IMR-90 (cell line): Measurements from ENCODE around the gene KRTAP5-3. TPM values are rescaled to one million over a fixed set of nuclear protein-coding genes. Genes with fewer than 3 reads are reported as not detected.

Source experiments
- ATAC-seq: fragments of 200-7000 bp; cut with Tn5 transposase; 2 replicates; pipeline ENCODE4 v1.9.1; 2020; ENCODE audit warnings: low read depth, mild to moderate bottlenecking, moderate library complexity
- BruUV-seq: library from RNA; stranded (reverse); fragments of 400-500 nt; replicated peaks from 2 replicates; lab custom pipeline; 2021; lab: Mats Ljungman, UMichigan
- CTCF ChIA-PET: fragments of 300-600 bp; formaldehyde crosslinking; extraction: SDS; loops from one replicate; lab custom pipeline; 2021; ENCODE audit warnings: antibody characterized with exemption; lab: Yijun Ruan, JAX
- POLR2A ChIA-PET: fragments of 300-600 bp; sonication (Branson Sonifier 250); formaldehyde crosslinking; loops from one replicate; lab custom pipeline; 2022; ENCODE audit warnings: antibody characterized with exemption; ENCODE audit not compliant: unreplicated experiment; lab: Charles Lee
- DNase-seq: peaks from one replicate; pipeline ENCODE4 v3.0.0; 2013
- H2AFZ ChIP-seq: replicated peaks from 2 replicates; pipeline ENCODE3; 2013; ENCODE audit warnings: low read length, mild to moderate bottlenecking; ENCODE audit not compliant: poor library complexity
- H2AK5ac ChIP-seq: 2 replicates; pipeline ENCODE4 v1.6.1; 2013; ENCODE audit warnings: low read depth, low read length, inconsistent platforms
- H2AK9ac ChIP-seq: replicated peaks from 2 replicates; pipeline ENCODE3; 2013; ENCODE audit warnings: mild to moderate bottlenecking, low read depth, low read length, moderate library complexity; ENCODE audit not compliant: poor library complexity
- H2BK120ac ChIP-seq: 2 replicates; pipeline ENCODE4 v1.6.1; 2013; ENCODE audit warnings: low read depth, low read length, inconsistent platforms
- H2BK15ac ChIP-seq: 3 replicates; pipeline ENCODE4 v1.6.1; 2013; ENCODE audit warnings: low read depth, low read length, inconsistent platforms
- H2BK20ac ChIP-seq: 2 replicates; pipeline ENCODE4 v1.6.1; 2013; ENCODE audit warnings: low read depth, mild to moderate bottlenecking, inconsistent platforms, low read length, moderate library complexity
- H2BK5ac ChIP-seq: 2 replicates; pipeline ENCODE4 v1.6.1; 2013; ENCODE audit warnings: mild to moderate bottlenecking, low read depth, low read length, inconsistent platforms; ENCODE audit not compliant: poor library complexity, severe bottlenecking
- H3K14ac ChIP-seq: replicated peaks from 2 replicates; pipeline ENCODE4 v1.6.1; 2013; ENCODE audit warnings: low read depth, low read length, inconsistent platforms
- H3K18ac ChIP-seq: 2 replicates; pipeline ENCODE4 v1.6.1; 2013; ENCODE audit warnings: low read depth, low read length, control low read depth
- H3K23ac ChIP-seq: 2 replicates; pipeline ENCODE4 v1.6.1; 2013; ENCODE audit warnings: low read depth, low read length, inconsistent platforms
- H3K27ac ChIP-seq: 2 replicates; pipeline ENCODE4 v1.5.1; 2013; ENCODE audit warnings: mild to moderate bottlenecking, control low read depth, low read length; ENCODE audit not compliant: insufficient read depth
- H3K27me3 ChIP-seq: 2 replicates; pipeline ENCODE4 v1.6.1; 2013; ENCODE audit warnings: low read length; ENCODE audit not compliant: control insufficient read depth, insufficient read depth
- H3K36me3 ChIP-seq: 2 replicates; pipeline ENCODE4 v1.6.1; 2013; ENCODE audit warnings: low read length, mixed read lengths; ENCODE audit not compliant: control insufficient read depth, insufficient read depth
- H3K4ac ChIP-seq: 2 replicates; pipeline ENCODE4 v1.6.1; 2013; ENCODE audit warnings: low read depth, low read length, inconsistent platforms
- H3K4me1 ChIP-seq: 2 replicates; pipeline ENCODE4 v1.6.1; 2013; ENCODE audit warnings: low read length, mixed read lengths; ENCODE audit not compliant: control insufficient read depth, insufficient read depth
- H3K4me2 ChIP-seq: 2 replicates; pipeline ENCODE4 v1.6.1; 2013; ENCODE audit warnings: low read depth, mild to moderate bottlenecking, control low read depth, low read length, moderate library complexity
- H3K4me3 ChIP-seq: 2 replicates; pipeline ENCODE4 v1.5.1; 2013; ENCODE audit warnings: low read depth, mild to moderate bottlenecking, control low read depth, low read length, moderate library complexity; ENCODE audit not compliant: insufficient read depth
- H3K56ac ChIP-seq: 2 replicates; pipeline ENCODE4 v1.6.1; 2013; ENCODE audit warnings: low read length, inconsistent platforms; ENCODE audit not compliant: insufficient read depth; ENCODE audit errors: extremely low read depth
- H3K79me1 ChIP-seq, 2 experiments: 2 replicates each; pipeline ENCODE4 v1.6.1; 2013; ENCODE audit warnings: low read length in 2 of 2, inconsistent platforms in 1 of 2, low read depth in 1 of 2
- H3K9ac ChIP-seq: 2 replicates; pipeline ENCODE4 v1.6.1; 2013; ENCODE audit warnings: low read depth, low read length, control low read depth
- H3K9me1 ChIP-seq: 2 replicates; pipeline ENCODE4 v1.6.1; 2013; ENCODE audit warnings: low read length, inconsistent platforms; ENCODE audit not compliant: insufficient read depth
- H3K9me3 ChIP-seq: 2 replicates; pipeline ENCODE4 v1.6.1; 2013; ENCODE audit warnings: low read length; ENCODE audit not compliant: control insufficient read depth, insufficient read depth
- H4K20me1 ChIP-seq: 2 replicates; pipeline ENCODE4 v1.6.1; 2013; ENCODE audit warnings: low read length, inconsistent platforms; ENCODE audit not compliant: insufficient read depth
- H4K5ac ChIP-seq: 2 replicates; pipeline ENCODE4 v1.6.1; 2013; ENCODE audit warnings: mild to moderate bottlenecking, low read depth, low read length, control low read depth
- H4K8ac ChIP-seq, 2 experiments: 2 replicates each; pipeline ENCODE4 v1.6.1; 2013; ENCODE audit warnings: low read depth in 2 of 2, low read length in 2 of 2, control low read depth in 1 of 2, inconsistent platforms in 1 of 2
- H4K91ac ChIP-seq: 2 replicates; pipeline ENCODE4 v1.6.1; 2013; ENCODE audit warnings: low read depth, low read length, inconsistent platforms; ENCODE audit not compliant: insufficient read depth
- BHLHE40 ChIP-seq: fragments of 150-350 bp; IDR thresholded peaks from 2 replicates; pipeline ENCODE4 v1.6.1; 2016; ENCODE audit warnings: mild to moderate bottlenecking, low read depth, low read length
- CEBPB ChIP-seq: IDR thresholded peaks from 2 replicates; pipeline ENCODE4 v1.6.1; 2012; ENCODE audit warnings: low read depth, low read length, improper control_type of control experiment
- CHD1 ChIP-seq: IDR thresholded peaks from 2 replicates; pipeline ENCODE4 v1.6.1; 2012; ENCODE audit warnings: low read depth, low read length, improper control_type of control experiment
- FOS ChIP-seq: fragments of 150-350 bp; IDR thresholded peaks from 2 replicates; pipeline ENCODE4 v1.6.1; 2016; ENCODE audit warnings: low read depth, low read length
- MAFK ChIP-seq: IDR thresholded peaks from 2 replicates; pipeline ENCODE4 v1.6.1; 2012; ENCODE audit warnings: low read depth, low read length, improper control_type of control experiment
- MAZ ChIP-seq: IDR thresholded peaks from 2 replicates; pipeline ENCODE4 v1.6.1; 2012; ENCODE audit warnings: low read depth, mild to moderate bottlenecking, low read length, improper control_type of control experiment, moderate library complexity, borderline replicate concordance
- MXI1 ChIP-seq: IDR thresholded peaks from 2 replicates; pipeline ENCODE4 v1.6.1; 2012; ENCODE audit warnings: low read depth, mild to moderate bottlenecking, low read length, moderate library complexity, borderline replicate concordance
- NFE2L2 ChIP-seq: fragments of 150-350 bp; IDR thresholded peaks from 2 replicates; pipeline ENCODE4 v1.6.1; 2016; ENCODE audit warnings: low read depth, mild to moderate bottlenecking, low read length
- RFX5 ChIP-seq: IDR thresholded peaks from 2 replicates; pipeline ENCODE4 v1.8.0; 2012; ENCODE audit warnings: low read depth, mild to moderate bottlenecking, low read length, moderate library complexity
- WGBS, 2 experiments: methylation state at CpG; one replicate each; pipeline versions ENCODE4 v1.1.5 to v1.1.7; 2013; ENCODE audit warnings: missing lambda C conversion rate in 2 of 2; ENCODE audit not compliant: insufficient read length in 1 of 2; ENCODE audit errors: extremely low coverage in 2 of 2; 5-methylcytosine and 5-hydroxymethylcytosine counted together
- dilution Hi-C: fragments of 300-500 bp; cut with HindIII; formaldehyde crosslinking; loops from one replicate; pipeline ENCODE4 v1.14.3; 2018; ENCODE audit warnings: low sequenced_read_pairs; ENCODE audit not compliant: unreplicated experiment
- in situ Hi-C: fragments of 300-500 bp; cut with MboI; formaldehyde crosslinking; loops from 3 replicates; pipeline ENCODE4 v1.14.3; 2019; ENCODE audit warnings: low sequenced_read_pairs, inconsistent platforms, mixed read lengths
- intact Hi-C: fragments of 100-400 bp; cut with micrococcal nuclease; formaldehyde crosslinking; loops from 2 replicates; pipeline ENCODE4 v1.10.0; 2022
- polyA plus RNA-seq, 3 experiments: library from polyadenylated mRNA; depleted of rRNA; stranded (reverse); fragments of >200 nt; gene quantifications; 2 replicates each; pipeline ENCODE4 v1.2.3, GENCODE V29; 2012; ENCODE audit warnings: low replicate concordance in 1 of 3
- total RNA-seq: library from RNA; depleted of rRNA; stranded (reverse); fragments of >200 nt; gene quantifications from 2 replicates; pipeline ENCODE4 v1.2.3, GENCODE V29; 2012

The KRTAP5-3 gene
- total and polyA plus RNA-seq, 2 of the 4 experiments (the other 2 are of a cell fraction), result not detected

DNA sequence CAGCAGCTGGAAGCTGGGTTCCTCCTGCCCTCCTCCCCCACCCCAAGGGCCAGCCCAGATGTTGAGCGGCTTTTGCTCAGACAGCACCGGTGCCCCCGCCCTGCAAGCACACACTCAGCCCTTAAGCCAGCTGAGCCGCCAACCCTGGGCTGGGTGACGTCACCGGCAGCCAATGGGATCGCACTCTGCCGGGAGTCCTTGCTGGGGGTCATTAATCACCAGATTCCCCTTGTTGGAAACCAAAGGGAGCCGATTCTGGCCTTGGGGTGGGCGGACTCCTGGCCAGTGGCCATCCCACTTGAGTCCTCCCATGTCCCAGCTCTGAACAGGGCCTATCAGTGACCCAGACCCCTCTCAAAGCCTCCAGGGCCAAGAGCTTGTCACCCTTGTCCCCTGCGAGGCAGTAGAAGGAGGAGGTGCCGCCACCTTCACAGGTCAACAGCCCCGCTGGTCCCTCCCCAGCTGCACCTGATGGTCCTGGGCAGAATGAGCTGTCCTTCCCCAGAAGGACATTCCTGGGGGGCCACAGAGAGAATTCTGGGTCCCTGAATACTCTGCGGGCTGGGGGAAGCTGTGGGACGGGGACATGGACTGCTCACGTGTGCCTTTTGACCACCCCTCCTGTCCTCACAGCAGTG is 43.6 kb downstream of the KRTAP5-3 start:
- Histone ChIP-seq H4K91ac (no peak overlapping the region), H3K27ac (no peak overlapping the region), H2AK9ac (peak overlapping the region; percentile 90), H3K9me3 (no peaks in the 10 kb centered on the region), H3K4me3 (no peak overlapping the region), H3K4ac (0 out of 2 replicates have a peak overlapping the region, but pooled peaks have one; percentile 32), H2BK20ac (no peak overlapping the region), H2BK120ac (no peak overlapping the region), H3K18ac (no peak overlapping the region), H3K9me1 (peaks cover 12% of the 10 kb centered on the region), H2BK15ac (no peak overlapping the region), H2BK5ac (no peak overlapping the region), H4K5ac (no peak overlapping the region), H3K4me2 (no peak overlapping the region; the same call in 1 of the 2 replicates), H3K79me1 (peaks cover 7 to 25% of the 10 kb centered on the region in 2 experiments; a peak in 2 of 4 replicates), H3K27me3 (no peaks in the 10 kb centered on the region), H4K20me1 (peaks cover 70% of the 10 kb centered on the region), H3K9ac (no peak overlapping the region), H2AFZ (peak overlapping the region; percentile 19), H3K36me3 (peaks cover 10% of the 10 kb centered on the region), H2AK5ac (peak overlapping the region; percentile 54), H3K56ac (no peak overlapping the region), H4K8ac (peak overlapping the region in 1 of 2 experiments; percentile 4; a peak in 1 of 4 replicates), H3K4me1 (peaks cover 11% of the 10 kb centered on the region), H3K14ac (no peak overlapping the region), H3K23ac (no peak overlapping the region)
- BruUV-seq, result no TSS peak
- TF ChIP-seq CHD1 (no peak), CEBPB (peak; percentile 20; the same call in 1 of the 2 replicates), MAZ (peak; percentile 77; the same call in 1 of the 2 replicates), MXI1 (no peak), MAFK (no peak), FOS (peak; percentile 66), BHLHE40 (peak; percentile 35; the same call in 1 of the 2 replicates), NFE2L2 (no peak), RFX5 (peak; percentile 66)
- intact Hi-C loops (no loop called here), dilution Hi-C loops (no loop called here), in situ Hi-C loops (no loop called here)
- DNase-seq (peak; percentile 94), ATAC-seq (peak; percentile 93)
- WGBS, 2 experiments, result 0% methylated on average over 7 of the region's 16 CpGs; no CpG with 5 or more reads in 1 of the 2 experiments
- ChIA-PET POLR2A (no interaction called here), CTCF (interaction anchor here (1.5 to 2.0 kb wide), 2 partner anchors 10 to 18 kb away, joined by 5 to 7 read pairs; no protein-coding TSS in a partner anchor)
